Measurements from ENCODE around the gene POLA1. TPM values are rescaled to one million over a fixed set of nuclear protein-coding genes. Genes with fewer than 3 reads are reported as not detected.

The POLA1 gene
- total and polyA plus RNA-seq, 2 of the 4 experiments (the other 2 are of a cell fraction) = 4.0 to 15.1 TPM

DNA sequence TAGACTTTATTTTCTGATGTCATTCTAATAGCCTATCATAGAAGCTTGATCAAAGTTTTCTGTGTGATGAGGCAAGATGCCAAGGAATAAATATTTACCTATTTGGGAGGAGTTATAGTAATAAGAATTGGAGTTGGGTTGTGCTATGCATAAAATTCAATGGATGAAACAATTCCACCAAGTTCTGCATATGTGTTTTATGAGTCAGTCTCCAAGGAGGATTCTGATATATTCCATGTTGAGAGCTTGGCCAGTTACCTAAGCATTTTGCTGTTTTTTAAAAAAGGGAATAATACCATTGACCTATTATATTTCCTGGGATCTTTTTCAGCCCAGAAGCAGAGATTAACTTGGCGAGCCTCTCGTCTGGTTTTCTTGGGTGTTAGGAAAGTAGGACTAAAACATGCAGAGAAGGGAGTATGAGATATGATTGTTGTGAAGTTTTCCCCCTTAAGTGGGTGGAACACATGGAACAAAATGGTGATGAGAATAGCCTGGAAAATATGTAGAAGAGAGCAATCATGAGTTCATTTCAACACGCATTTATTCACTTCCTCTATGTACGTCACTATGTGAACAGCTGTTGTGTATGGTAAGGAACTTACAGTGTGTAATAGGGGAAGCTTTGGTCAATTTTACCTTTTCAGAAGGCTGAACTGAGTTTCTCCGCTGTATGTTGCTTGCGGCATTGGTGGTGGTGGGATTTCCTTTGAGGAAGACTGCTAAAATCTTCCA lies 39.2 kb downstream of the POLA1 start:
- Histone ChIP-seq H3K27ac (ENCODE audit: insufficient read depth, low read length) (no peak overlapping the region), H4K91ac (ENCODE audit: insufficient read depth, low read depth, low read length) (no peak overlapping the region), H3K27me3 (ENCODE audit: control insufficient read depth, insufficient read depth, low read length) (no peaks in the 10 kb centered on the region), H2BK15ac (ENCODE audit: low read depth, low read length) (no peak overlapping the region), H3K36me3 (ENCODE audit: control insufficient read depth, insufficient read depth, low read length) (no peaks in the 10 kb centered on the region), H3K4me1 (ENCODE audit: control insufficient read depth, insufficient read depth, low read length) (no peaks in the 10 kb centered on the region), H3K18ac (ENCODE audit: low read depth, low read length) (no peak overlapping the region), H3K23ac (ENCODE audit: low read depth, low read length) (no peak overlapping the region), H4K5ac (ENCODE audit: low read depth, low read length) (no peak overlapping the region), H3K56ac (ENCODE audit: extremely low read depth, insufficient read depth, low read length) (no peak overlapping the region), H2AFZ (replicated peaks; ENCODE audit: low read length, poor library complexity) (no peak overlapping the region), H3K9me3 (ENCODE audit: control insufficient read depth, insufficient read depth, low read length) (no peaks in the 10 kb centered on the region), H4K20me1 (ENCODE audit: insufficient read depth, low read length) (no peaks in the 10 kb centered on the region), H3K9ac (ENCODE audit: low read depth, low read length) (no peak overlapping the region), H2AK5ac (ENCODE audit: low read depth, low read length) (no peak overlapping the region), H2AK9ac (replicated peaks; ENCODE audit: low read depth, low read length, poor library complexity) (no peak overlapping the region), H2BK20ac (ENCODE audit: low read depth, low read length) (no peak overlapping the region), H3K4me2 (ENCODE audit: low read depth, low read length) (no peak overlapping the region), H3K79me1 (ENCODE audit: low read depth in 1 of 2, low read length in 2 of 2) (no peaks in the 10 kb centered on the region), H4K8ac (ENCODE audit: low read depth in 2 of 2, low read length in 2 of 2) (no peak overlapping the region), H3K4ac (ENCODE audit: low read depth, low read length) (no peak overlapping the region), H3K4me3 (ENCODE audit: insufficient read depth, low read depth, low read length) (no peak overlapping the region), H2BK120ac (ENCODE audit: low read depth, low read length) (no peak overlapping the region), H2BK5ac (ENCODE audit: low read depth, low read length, poor library complexity, severe bottlenecking) (no peak overlapping the region), H3K9me1 (ENCODE audit: insufficient read depth, low read length) (no peaks in the 10 kb centered on the region), H3K14ac (replicated peaks; ENCODE audit: low read depth, low read length) (no peak overlapping the region)
- WGBS, 2 experiments (ENCODE audit: extremely low coverage in 2 of 2, insufficient read length in 1 of 2) = 94% methylated on average over 2 of the region's 6 CpGs; no CpG with 5 or more reads in 1 of the 2 experiments
- ChIA-PET CTCF (no interaction called here), POLR2A (ENCODE audit: unreplicated experiment) (no interaction called here)
- dilution Hi-C loops (cut with HindIII; ENCODE audit: low sequenced_read_pairs, unreplicated experiment) (no loop called here), intact Hi-C loops (cut with micrococcal nuclease) (no loop called here), in situ Hi-C loops (cut with MboI; ENCODE audit: low sequenced_read_pairs) (no loop called here)
- DNase-seq (peak; percentile 17), ATAC-seq (ENCODE audit: low read depth) (peak; percentile 62)
- no TSS peak for BruUV-seq (replicated peaks)
- TF ChIP-seq, protein P1, sequence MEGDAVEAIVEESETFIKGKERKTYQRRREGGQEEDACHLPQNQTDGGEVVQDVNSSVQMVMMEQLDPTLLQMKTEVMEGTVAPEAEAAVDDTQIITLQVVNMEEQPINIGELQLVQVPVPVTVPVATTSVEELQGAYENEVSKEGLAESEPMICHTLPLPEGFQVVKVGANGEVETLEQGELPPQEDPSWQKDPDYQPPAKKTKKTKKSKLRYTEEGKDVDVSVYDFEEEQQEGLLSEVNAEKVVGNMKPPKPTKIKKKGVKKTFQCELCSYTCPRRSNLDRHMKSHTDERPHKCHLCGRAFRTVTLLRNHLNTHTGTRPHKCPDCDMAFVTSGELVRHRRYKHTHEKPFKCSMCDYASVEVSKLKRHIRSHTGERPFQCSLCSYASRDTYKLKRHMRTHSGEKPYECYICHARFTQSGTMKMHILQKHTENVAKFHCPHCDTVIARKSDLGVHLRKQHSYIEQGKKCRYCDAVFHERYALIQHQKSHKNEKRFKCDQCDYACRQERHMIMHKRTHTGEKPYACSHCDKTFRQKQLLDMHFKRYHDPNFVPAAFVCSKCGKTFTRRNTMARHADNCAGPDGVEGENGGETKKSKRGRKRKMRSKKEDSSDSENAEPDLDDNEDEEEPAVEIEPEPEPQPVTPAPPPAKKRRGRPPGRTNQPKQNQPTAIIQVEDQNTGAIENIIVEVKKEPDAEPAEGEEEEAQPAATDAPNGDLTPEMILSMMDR (conservative IDR thresholded peaks at IDR 0.05; ENCODE audit: low read depth, low read length) = no peak
- TF ChIP-seq NFE2L2 (IDR thresholded peaks at IDR 0.05; ENCODE audit: low read depth, low read length) = no peak

All from IMR-90 (cell line).